HG02884 (cell line): Measurements from ENCODE around the gene EFCAB11.
A peak's percentile ranks its signal among the peaks of the same experiment; 100 is the strongest.

Experiments used
- ATAC-seq: cut with Tn5 transposase; IDR thresholded peaks from one replicate; pipeline ENCODE4 v1.9.1; 2021; ENCODE audit warnings: mild to moderate bottlenecking, moderate library complexity; ENCODE audit not compliant: unreplicated experiment

The EFCAB11 gene

GRCh38 chr14:89775946-89776345 lies 178.6 kb downstream of the EFCAB11 start:
- ATAC-seq = no peak

- ATAC-seq = no peak
These were observed 179.4 kb downstream of the EFCAB11 start for GRCh38 chr14:89775151-89775550.

GRCh38 chr14:89773644-89774316 lies 180.8 kb downstream of the EFCAB11 start:
- peak; percentile 72 for ATAC-seq

- ATAC-seq = peak; percentile 24
These were observed 181.4 kb downstream of the EFCAB11 start for GRCh38 chr14:89773151-89773550.

GRCh38 chr14:89771251-89771650 lies 183.3 kb downstream of the EFCAB11 start:
- no peak for ATAC-seq

- peak; percentile 77 for ATAC-seq
These were observed 186.7 kb downstream of the EFCAB11 start for GRCh38 chr14:89767861-89768268.

- ATAC-seq = no peak
These were observed 187.4 kb downstream of the EFCAB11 start for GRCh38 chr14:89767131-89767530.

GRCh38 chr14:89765346-89765745 lies 189.2 kb downstream of the EFCAB11 start:
- no peak for ATAC-seq

GRCh38 chr14:89760086-89760485 lies 194.4 kb downstream of the EFCAB11 start:
- ATAC-seq = no peak

GRCh38 chr14:89757313-89757939 lies 197.1 kb downstream of the EFCAB11 start:
- ATAC-seq = no peak

- no peak for ATAC-seq
These were observed 198.7 kb downstream of the EFCAB11 start for GRCh38 chr14:89755816-89756215.

- ATAC-seq = no peak
These were observed 200.6 kb downstream of the EFCAB11 start for GRCh38 chr14:89753828-89754412.

- ATAC-seq = no peak
These were observed 203.6 kb downstream of the EFCAB11 start for GRCh38 chr14:89750908-89751392.

GRCh38 chr14:89750281-89750755 lies 204.2 kb downstream of the EFCAB11 start:
- ATAC-seq = no peak

GRCh38 chr14:89748004-89748403 lies 206.5 kb downstream of the EFCAB11 start:
- no peak for ATAC-seq

- no peak for ATAC-seq
These were observed 207.4 kb downstream of the EFCAB11 start for GRCh38 chr14:89747126-89747525.

- ATAC-seq = no peak
These were observed 207.9 kb downstream of the EFCAB11 start for GRCh38 chr14:89746654-89747053.

GRCh38 chr14:89746135-89746534 lies 208.4 kb downstream of the EFCAB11 start:
- no peak for ATAC-seq
